Measurements from ENCODE around the gene ARID3A. TPM values are rescaled to one million over a fixed set of nuclear protein-coding genes. Genes with fewer than 3 reads are reported as not detected.

The ARID3A gene
- total and polyA plus RNA-seq, 12 donors: 3.0 to 11.7 (median 5.0) TPM

- H3K36me3 ChIP-seq: peaks cover 0 to 47% (median 19%) of the 10 kb centered on the region in 9 donors
- peaks cover 14 to 46% (median 43%) of the 10 kb centered on the region in 7 donors for H3K27me3 ChIP-seq
Observed at GRCh38 chr19:994516-994915, 68.7 kb downstream of the ARID3A start.

GRCh38 chr19:995051-995827 lies 69.4 kb downstream of the ARID3A start:
- peaks cover 15 to 53% (median 50%) of the 10 kb centered on the region in 7 donors for H3K27me3 ChIP-seq
- TF ChIP-seq CTCF (IDR thresholded peaks at IDR 0.05): no peak
- H3K27ac ChIP-seq: no peak overlapping the region
- DNase-seq: no peak
- H3K9me3 ChIP-seq: no peaks in the 10 kb centered on the region
- H3K36me3 ChIP-seq: peaks cover 0 to 40% (median 13%) of the 10 kb centered on the region in 9 donors
- intact Hi-C loops (cut with DNase I): no loop called here
- 81 to 85% methylated on average over 25 to 26 of the region's 26 CpGs for WGBS, 2 donors
- H3K4me1 ChIP-seq: peaks cover 0 to 14% (median 7%) of the 10 kb centered on the region in 9 donors
- no peak for ATAC-seq
- H3K4me3 ChIP-seq: no peak overlapping the region

More at GRCh38 chr19:994516-994915, 68.7 kb downstream of the ARID3A start:
- intact Hi-C loops (cut with DNase I): no loop called here
- Histone ChIP-seq H3K4me3 (no peak overlapping the region), H3K4me1 (peaks cover 0 to 11% (median 7%) of the 10 kb centered on the region in 9 donors), H3K27ac (no peak overlapping the region), H3K9me3 (no peaks in the 10 kb centered on the region)
- no peak for DNase-seq
- TF ChIP-seq CTCF (IDR thresholded peaks at IDR 0.05): no peak
- 93 to 94% methylated on average over 18 of the region's 18 CpGs for WGBS, 2 donors
- ATAC-seq: no peak

- no peaks in the 10 kb centered on the region for H3K9me3 ChIP-seq
- no peak for DNase-seq
- peak in 3 of 8 donors; percentile 4 to 14 (median 5) for ATAC-seq
- TF ChIP-seq CTCF (IDR thresholded peaks at IDR 0.05): no peak
- peaks cover 23 to 63% (median 59%) of the 10 kb centered on the region in 7 donors for H3K27me3 ChIP-seq
- H3K4me3 ChIP-seq: peak overlapping the region in 1 of 10 donors; percentile 18
- intact Hi-C loops (cut with DNase I): loop anchor here in 1 of 10 donors (2.0 kb wide), 1 partner anchor 67 kb away; no protein-coding TSS in a partner anchor
- H3K27ac ChIP-seq: no peak overlapping the region
- H3K4me1 ChIP-seq: peaks cover 2 to 21% (median 14%) of the 10 kb centered on the region in 9 donors
- 14 to 17% methylated on average over 64 of the region's 64 CpGs for WGBS, 2 donors
- H3K36me3 ChIP-seq: peaks cover 0 to 30% (median 8%) of the 10 kb centered on the region in 9 donors
Observed at GRCh38 chr19:996051-996838, 70.4 kb downstream of the ARID3A start.

- 17 to 21% methylated on average over 6 of the region's 6 CpGs for WGBS, 2 donors
- TF ChIP-seq CTCF (IDR thresholded peaks at IDR 0.05): no peak
- Histone ChIP-seq H3K4me3 (no peak overlapping the region), H3K4me1 (peaks cover 5 to 27% (median 20%) of the 10 kb centered on the region in 9 donors), H3K9me3 (no peaks in the 10 kb centered on the region), H3K36me3 (peaks cover 0 to 17% (median 7%) of the 10 kb centered on the region in 9 donors), H3K27ac (no peak overlapping the region), H3K27me3 (peaks cover 26 to 76% (median 69%) of the 10 kb centered on the region in 7 donors)
- DNase-seq (no peak), ATAC-seq (no peak)
- intact Hi-C loops (cut with DNase I): no loop called here
Observed at GRCh38 chr19:998064-998463, 72.2 kb downstream of the ARID3A start.

Measured in heart right ventricle (tissue), 16 donors.